ENCODE measurements around the gene CCDC177.

The CCDC177 gene

GRCh38 chr14:69527635-69528034 lies 47.0 kb downstream of the CCDC177 start:
- no peak for DNase-seq

DNA sequence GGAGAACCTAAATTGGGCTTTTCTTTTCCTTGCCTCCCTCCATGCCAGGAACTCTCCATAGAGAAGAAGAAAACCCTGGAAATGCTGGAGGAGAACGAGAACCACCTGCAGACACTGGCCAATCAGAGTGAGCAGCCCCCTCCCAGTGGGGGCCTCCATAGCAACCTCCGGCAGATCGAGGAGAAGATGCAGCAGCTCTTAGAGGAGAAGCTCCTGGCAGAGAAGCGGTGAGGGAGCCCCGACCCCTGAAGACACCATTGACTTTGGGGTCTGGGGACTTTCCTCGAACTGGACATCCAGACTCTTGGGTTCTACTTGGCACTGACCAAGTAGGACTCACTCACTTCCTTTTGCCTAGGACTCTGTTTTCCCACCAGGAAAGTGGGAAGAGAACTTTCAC lies 48.8 kb downstream of the CCDC177 start:
- no peak for DNase-seq

DNA sequence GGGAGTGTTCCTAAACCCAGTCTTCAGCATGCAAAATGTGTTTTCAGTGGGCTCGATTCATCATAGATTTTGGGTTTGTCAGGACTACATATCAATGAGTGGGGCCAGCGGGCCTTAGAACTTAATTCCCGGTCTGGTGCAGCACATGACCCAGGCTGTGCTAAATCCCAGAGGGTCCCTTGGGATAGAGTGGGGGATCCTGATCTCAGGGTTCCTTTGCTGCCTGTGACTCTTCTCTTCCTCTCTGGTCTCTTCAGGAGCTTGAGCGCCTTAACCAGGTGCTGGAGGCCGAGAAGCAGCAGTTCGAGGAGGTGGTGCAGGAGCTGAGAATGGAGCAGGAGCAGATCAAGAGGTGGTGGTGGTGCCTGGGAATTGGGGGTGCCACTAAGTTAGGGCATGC lies 52.6 kb downstream of the CCDC177 start:
- DNase-seq, result no peak

Data from CD4-positive, alpha-beta T cell treated with Interleukin-4 for 1 hour (primary cell).